Measurements from ENCODE around the gene TRMT2A.
A peak's percentile ranks its signal among the peaks of the same experiment; 100 is the strongest.
"Not testable (repeated sequence)": the region's sequence is repeated elsewhere in the genome, so short reads cannot be mapped to it uniquely, and the experiment has no call there.

TRMT2A gene

DNA sequence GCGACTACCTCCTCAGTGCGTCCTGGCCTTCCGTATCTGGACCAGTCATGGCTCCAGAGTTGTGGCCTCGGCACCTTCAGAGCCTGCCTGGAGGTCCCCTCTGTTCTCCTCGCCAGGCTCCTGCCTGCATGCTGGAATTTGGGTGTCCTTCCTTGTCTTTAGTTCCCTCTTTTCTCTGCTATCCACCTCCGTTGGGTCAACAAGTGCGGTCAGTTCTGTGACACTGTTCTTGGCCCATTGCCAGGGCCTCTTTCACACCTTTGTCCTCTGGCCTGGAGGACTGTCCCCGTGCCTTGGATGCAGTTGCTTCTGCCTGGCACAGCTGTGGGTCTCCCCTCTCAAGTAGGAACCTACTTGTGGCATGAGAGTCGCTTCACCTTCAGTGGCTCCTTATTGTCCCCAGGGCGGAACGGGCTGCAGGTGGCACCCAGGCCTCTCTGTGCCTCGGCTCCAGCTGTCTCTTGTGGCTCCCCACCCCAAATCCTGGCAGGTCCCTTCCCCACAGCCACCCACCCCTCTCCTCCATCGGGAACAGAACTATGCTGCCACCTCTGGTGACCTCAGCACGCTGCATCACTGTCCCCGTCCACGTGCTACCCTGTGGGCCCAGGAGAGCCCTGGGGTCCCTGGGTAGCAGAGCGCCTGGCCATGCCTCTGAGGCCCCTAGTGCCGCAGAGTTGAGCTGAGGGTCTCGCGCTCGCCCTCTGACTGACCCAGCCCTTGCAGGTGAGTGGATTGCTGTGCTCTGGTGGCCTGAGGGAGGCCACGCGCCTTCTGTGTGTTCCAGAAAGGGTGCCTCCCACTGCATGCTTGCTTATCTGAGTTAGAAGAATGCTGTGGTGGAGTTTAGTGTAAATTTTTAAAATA, 32.2 kb downstream of the TRMT2A start:
- DNase-seq (ENCODE audit: low read depth), result no peak

DNA sequence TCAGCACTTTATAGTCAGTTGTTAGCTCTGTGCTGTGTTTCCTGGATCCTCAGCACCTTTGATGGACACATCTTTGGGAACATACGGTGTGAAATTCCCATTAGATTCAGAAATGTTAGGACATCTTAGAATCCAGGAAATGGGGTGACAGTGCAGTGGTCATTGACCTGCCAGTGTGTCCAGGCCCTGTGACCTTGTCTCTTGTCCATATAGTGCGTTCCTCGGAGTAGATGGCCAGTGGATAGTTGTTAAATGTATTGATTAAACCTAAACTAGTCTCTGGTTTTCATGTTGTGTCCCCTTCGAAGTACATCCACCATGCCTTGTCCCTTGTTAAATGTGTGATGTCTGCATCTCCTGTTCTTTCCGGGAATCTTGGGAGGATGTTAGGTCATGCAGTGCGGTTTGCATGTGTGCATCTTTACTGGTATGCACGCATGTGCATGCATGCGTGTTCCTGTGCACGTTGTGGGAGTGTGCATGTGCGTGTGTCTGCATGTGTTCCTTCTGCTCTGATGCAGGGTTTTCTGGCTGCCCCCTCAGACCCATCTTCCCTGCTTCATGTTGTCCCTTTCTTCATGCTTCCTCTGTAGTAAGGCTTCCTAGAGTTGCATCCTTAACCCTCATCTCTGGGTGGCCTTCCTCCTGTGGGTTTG, 33.0 kb downstream of the TRMT2A start:
- no peak for DNase-seq (ENCODE audit: low read depth)

DNA sequence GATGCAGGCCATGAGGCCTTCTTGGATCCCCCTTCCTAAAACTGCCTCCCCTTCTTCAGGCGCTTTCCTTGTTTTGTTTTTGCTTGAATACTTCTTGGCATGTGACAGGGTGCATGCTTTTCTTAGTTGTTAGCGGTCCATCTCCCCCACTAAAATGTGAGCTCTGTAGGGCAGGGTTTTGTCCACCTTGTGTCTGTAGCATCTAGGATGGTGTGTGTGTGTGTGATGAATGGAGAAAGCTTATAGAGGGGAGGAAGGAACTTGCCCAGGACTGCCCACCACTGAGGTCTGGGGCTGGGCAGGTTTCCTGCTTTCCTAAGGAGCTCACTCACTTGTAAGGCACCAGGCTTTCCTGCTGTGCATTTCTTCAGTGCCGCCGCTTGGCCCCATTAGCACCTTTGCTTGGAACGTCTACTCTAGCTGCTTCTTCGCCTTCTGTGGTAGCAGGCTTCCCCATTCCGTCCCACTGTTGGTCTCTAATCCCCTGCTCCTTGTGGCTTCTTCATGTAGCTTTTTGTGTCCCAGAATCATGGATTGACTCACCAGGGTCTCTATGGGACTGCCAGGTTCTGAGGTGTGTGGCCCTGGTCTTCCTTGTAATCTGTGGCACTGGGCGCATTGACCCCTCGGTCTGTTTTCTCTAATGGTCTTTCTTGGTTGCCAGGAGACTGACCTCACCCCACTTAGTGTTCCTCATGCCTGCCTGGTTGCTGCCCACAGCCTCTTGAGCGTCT, 33.7 kb downstream of the TRMT2A start:
- DNase-seq (ENCODE audit: low read depth), result no peak

DNA sequence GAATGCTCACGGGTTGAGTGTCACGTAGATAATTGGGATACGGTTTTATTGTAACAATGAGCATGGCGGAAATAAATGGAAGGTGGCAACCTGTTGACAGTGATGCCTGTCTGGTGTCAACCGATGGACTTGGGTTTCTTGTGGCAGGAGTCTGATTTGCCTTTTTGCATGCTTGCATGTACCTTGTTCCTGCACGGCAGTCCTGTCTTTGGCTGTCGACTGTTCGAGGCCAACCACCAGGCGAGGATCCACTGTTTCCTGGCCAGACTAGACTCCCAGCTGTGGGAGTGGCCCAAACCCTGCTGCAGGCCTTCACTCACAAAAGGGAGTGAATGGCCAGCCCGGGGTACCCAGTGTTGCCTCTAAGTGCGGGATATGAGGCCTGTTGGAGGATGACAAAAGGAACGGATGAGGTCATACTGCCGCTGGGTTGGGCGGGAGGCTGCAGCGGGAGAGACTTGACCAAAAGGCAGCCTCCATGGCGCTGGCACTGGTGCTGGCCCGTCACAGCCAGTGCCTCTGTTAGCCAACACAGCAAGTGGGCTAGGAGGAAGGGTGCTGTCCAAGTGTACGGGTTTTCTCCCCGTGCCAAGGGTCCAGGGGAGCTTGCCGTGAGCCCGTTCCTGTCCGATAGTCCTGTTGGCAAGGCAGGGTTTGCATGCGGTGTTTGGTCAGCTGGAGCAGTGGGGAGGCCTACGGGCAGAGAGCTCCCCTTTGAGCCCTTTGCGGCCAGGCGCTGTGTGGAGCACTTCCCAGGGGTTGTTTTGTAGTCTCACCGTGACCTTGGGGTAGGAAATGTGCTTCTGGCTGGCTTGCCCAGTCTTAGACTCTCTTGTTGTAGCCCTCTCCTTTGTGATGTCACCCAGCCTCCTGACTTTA, 36.0 kb downstream of the TRMT2A start:
- peak; percentile 56 for DNase-seq (ENCODE audit: low read depth)

DNA sequence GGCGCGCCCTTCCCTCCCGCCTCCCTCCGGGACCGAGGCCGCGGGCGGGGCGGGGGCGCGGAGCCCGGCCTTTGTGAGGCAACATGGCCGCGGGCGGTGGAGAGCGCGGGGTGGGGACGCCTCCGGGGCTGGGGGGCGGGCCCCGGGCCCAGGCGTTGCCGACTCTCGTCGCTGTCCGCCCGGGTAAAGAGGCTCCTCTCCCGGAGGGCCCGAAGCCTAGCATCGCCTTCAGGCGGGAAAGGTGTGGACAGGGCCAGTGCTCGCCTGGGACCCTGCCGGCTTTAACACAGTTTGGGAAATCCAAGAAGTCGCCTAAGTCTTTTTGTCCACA, 36.6 kb downstream of the TRMT2A start:
- DNase-seq (ENCODE audit: low read depth), result peak; percentile 33

DNA sequence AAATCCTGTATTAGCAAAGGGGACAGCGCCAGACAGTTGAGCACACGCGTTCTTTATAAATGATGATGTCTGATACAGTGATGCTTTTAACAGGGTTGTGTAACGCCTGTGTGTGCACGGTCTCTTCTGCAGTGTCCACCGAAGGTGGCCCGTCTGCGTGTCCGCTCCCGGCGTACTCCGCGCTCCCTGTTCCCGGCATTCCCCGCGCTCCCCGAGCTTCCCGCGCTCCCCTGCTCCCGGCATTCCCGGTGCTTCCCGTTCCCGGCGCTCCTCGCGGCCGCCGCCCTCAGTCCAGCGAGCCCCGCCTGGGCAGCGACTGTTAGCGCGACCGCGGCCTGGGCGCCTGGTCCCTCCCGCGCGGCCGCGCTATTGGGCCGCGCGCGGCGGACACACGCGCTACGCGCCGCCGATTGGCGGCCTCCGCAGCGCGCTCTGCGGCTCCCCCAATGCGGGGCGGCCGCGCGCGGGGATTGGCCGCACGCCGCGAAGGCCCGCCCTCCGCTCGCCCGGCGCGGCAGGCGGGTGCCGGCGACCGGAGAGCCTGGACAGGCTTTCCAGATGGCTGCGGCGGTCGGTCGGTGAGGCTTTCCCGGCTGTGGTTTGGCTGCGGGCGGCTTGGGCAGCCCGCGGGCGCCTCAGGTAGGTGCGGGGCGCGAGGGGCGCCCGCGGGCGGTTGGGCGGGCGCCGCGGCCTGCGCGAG, 37.1 kb downstream of the TRMT2A start, which contains the start of gene DGCR8:
TSS of gene DGCR8 (plus strand) at position 497 of the 700 bp plus-strand sequence. CDS start 5,723 bp downstream, outside the sequence.
- DNase-seq (ENCODE audit: low read depth), result peak; percentile 93

DNA sequence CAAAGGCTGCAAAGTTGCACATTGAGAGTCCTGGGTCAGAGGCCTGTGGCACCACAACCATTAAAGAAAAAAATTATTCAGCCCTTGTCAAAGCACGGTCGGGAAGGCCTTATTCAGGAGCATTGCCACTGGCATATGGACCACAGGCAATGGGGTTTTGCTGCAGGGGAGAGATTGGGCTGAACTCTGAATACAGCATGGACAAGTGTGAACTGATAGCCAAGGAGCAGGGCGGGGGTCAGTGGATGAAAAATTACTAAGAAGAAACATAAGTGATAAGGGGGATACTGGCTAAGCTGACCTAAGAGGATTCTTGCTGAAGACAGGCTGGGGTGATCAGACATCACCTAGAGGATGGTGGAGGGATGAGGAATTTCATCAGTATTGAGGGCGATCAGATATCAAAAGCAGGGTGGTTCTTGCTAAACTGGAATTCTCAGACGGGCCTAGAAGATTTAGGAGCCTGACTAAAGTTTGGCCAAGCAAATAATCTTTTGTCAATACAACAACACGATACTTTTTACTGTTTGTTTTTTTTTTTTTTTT, 40.3 kb downstream of the TRMT2A start:
- no peak for DNase-seq (ENCODE audit: low read depth)

DNA sequence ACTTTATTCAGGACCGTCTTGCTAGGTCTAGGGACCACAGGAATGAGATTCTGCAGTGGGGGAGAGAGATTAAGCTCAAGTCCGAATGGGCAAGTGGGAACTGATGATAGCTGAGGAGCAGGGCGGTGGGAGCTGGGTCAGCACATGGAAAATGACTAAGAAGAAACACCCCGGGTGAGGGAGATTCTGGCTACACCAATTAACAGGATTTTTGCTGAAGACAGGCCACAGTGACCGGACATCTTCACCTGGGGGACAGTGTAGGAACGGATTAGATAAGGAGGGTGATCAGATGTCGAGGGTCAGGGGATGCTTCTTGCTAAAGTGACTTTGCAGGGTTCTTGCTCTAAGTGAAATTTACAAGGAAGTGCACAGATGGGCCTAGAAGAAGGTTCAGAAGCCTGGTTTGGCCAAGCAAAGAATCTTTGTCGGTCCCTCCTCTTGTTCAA, 45.5 kb downstream of the TRMT2A start:
- DNase-seq (ENCODE audit: low read depth), result no peak

DNA sequence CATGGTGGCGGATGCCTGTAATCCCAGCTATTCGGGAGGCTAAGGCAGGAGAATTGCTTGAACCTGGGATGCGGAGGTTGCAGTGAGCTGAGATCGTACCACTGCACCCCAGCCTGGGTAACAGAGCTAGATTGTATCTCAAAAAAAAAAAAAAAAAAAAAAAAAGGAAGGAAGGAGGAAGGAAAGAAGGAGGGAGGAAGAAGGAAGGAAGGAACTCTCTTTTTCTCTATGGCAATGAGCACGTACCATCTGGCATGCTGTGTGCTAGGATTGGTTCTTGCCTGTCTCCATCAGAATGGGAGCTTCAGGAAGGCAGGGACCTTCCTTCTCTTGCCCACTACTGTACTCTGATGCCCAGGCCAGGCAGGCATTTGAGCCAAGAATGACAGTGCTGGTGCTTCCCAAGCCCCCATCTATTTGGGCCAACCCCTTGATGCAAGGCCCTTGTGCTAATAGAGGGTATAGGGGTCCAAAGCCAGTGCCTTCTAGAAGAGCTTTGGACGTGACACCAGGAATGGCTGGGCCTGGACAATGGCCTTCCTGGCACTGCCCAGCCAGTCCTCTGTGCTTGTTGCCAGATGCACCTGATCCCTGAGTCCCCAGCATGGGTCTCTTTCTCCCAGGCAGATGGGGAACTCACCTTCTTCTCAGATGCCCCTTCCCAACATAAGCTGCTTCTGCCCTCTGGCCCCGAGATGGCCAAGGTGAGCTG, 47.5 kb downstream of the TRMT2A start:
- no peak for DNase-seq (ENCODE audit: low read depth)

DNA sequence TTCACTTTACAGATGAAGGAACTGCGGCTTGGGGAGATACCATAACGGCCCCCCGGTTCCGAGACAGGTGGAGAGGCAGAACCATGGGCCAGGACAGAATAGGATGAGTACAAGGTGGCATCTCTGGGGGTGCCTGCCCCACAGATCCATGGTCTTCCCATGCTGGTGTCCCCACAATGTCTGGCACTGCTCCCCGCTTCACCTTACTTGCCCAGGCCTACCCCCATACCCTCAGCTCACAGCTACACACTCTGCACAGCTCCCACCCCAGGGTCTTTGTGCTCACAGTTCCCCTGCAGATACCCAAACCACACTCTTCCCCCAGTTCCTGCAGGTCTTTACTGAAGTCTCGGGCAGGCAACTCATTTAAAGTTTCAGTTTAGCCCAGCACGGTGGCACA, 48.4 kb downstream of the TRMT2A start:
- no peak for DNase-seq (ENCODE audit: low read depth)

DNA sequence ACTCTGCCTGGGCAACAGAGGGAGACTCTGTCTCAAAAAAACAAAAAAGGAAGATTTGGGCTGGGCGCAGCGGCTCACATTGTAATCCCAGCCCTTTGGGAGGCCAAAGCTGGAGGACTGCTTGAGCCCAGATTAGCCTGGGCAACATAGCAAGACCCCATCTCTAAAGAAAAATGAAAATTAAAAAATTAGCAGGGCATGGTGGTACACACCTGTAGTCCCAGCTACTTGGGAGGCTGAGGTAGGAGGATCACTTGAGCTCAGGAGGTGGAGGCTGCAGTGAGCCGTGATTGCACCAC, 49.7 kb downstream of the TRMT2A start:
- not testable (repeated sequence) for DNase-seq (ENCODE audit: low read depth)

DNA sequence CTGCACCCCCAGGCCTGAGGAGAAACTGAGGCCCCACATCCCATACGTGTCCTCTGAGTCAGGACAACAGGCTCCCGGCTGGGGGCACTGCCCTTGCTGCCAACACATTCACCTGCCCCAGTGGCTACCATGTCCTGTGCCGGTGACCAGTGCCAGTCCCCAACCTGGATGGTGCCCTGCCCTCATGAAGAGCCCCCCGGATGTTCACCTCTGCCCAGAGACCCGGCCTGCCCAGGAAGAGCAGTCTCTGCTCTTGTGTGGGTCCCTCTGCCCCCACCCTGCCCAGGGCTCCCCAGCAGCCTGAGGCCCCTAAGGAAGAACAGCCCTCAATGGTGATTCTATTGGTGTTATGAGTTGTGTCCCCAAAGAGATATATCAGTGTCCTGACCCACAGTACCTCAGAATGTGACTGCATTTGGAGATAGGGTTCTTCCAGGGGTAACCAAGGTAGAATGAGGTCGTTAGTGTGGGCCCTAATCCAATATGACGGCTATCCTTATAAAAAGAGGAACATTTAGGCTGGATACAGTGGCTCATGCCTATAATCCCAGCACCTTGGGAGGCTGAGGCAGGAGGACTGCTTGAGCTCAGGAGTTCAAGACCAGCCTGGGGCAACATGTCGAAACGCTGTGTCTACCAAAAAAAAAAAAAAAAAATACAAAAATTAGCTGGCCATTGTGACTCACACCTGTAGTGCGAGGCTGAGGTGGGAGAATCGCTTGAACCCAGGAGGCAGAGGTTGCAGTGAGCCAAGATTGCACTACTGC, 50.2 kb downstream of the TRMT2A start:
- DNase-seq (ENCODE audit: low read depth), result no peak

DNA sequence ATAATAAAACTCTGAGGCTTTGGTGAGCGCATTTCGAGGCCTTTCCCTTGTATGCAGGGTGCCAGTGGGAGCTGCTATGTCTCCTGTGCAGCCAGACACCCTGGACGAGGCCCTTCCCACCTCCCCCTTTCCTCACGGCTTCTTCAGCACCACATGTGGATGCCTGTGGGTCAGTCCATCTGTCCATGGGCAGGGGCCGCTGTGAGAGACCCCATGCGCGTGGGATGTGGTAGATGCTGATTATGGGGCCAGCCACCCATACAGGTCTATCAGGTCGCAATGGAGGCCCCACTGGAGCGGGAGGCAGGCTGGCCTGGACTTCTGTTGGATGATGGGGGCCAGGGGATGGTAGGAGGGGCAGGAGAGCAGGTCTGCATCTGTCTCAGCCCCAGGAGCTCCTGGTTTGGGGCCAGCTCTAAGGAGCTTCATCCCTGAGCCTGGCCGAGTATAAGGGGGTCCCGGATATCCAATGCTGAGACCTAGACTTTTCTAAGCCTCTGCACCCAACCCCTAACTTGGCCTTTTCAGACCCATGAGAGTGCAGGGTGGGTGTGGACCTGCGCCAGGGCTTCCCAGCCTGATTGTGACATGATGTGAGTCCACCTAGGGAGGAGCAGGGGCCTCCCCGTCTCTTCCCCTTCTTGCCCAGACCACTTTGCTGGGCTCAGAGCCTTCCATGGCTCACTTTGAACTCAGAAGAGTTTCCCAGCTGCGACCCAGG, 51.0 kb downstream of the TRMT2A start:
- no peak for DNase-seq (ENCODE audit: low read depth)

DNA sequence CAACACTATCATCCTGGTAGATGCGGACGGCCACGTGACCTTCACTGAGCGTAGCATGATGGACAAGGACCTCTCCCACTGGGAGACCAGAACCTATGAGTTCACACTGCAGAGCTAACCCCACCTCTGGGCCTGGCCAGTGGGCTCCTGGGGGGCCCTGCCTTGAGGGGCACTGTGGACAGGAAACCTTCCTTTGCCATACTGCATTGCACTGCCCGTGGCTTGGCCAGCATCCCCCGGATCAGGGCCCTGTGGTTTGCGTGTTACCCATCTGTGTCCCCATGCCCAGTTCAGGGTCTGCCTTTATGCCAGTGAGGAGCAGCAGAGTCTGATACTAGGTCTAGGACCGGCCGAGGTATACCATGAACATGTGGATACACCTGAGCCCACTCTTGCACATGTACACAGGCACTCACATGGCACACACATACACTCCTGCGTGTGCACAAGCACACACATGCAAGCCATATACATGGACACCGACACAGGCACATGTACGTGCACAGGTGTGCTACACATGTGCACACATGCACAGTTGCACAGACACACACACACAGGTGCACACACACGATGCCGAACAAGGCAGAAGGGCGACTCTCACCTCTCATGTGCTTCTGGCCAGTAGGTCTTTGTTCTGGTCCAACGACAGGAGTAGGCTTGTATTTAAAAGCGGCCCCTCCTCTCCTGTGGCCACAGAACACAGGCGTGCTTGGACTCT, 52.3 kb downstream of the TRMT2A start:
- DNase-seq (ENCODE audit: low read depth), result no peak

DNA sequence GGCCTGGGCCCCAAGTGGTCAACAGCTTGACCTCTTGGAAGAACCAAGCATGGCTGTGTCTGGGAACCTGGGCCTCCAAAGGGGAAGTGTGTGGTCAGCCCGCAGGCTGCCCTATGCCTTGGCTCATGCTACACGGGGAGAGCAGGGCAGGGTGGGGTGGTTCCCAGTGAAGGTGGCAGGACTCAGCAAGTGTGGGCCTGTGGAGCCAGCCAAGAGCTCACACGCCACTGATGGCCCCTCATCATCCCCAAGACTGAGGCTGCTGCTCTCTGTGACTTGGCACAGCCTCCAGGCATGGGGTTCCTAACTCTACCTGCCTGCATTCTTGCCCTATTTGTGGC, 52.9 kb downstream of the TRMT2A start:
- no peak for DNase-seq (ENCODE audit: low read depth)

DNA sequence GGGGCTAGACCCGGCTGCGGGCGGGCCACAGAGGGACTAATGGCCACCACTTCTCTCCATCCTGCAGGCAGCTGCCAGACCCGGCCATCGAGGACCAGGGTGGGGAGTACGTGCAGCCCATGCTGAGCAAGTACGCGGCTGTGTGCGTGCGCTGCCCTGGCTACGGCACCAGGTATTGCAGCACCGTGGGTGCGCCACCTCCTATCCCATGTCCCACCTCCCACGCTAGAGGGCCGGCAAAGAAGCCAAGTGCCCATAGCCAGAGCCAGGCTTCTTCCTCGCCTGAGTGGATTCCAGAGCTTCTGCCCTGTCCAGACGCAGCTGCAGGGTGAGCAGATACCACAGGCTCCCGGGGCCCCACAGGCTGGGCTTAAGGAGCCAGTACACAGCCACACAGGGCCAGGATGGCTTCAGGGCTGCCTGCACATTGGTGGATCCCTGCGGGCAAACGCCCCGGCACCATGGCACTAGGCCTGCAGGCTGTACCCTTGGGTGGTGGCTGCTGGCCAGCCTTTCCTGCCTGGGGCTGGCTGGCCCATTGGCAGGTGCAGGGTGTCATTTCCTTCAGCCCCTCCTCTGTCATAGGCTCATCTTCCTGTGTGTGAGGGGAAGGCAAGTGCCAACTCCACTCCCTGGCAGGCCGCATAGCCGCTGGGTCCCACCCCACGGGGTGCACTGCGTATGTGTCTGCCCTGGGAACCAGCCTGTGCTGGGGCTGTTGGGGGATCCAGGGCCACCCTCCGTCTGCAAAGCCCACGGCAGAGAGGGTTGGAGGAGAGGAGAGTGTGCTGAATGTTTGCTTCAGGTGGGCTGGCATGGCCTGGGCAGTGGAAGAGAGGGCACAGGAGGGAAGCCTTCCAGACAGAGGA, 53.5 kb downstream of the TRMT2A start:
- DNase-seq (ENCODE audit: low read depth), result no peak

DNA sequence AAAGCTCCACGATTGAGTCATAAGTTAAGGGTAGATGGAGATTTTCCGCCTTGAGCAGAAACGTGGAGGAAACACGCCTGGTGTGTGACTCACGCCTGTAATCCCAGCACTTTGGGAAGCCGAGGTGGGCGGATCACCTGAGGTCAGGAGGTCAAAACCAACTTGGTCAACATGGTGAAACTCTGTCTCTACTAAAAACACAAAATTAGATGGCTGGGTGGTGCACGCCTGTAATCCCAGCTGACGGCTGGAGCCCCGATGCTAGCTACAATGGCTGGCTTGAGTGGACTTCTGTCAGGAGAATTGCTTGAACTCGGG, 54.3 kb downstream of the TRMT2A start:
- DNase-seq (ENCODE audit: low read depth), result no peak

Measured in stromal cell of bone marrow (primary cell).